Embryonic facial prominence (tissue), 1 donor: ENCODE measurements around the gene MIER2.
"Not testable (repeated sequence)": the region's sequence is repeated elsewhere in the genome, so short reads cannot be mapped to it uniquely, and the experiment has no call there.

Experiments
- DNase-seq: peaks from one replicate; pipeline ENCODE4 v3.0.0-alpha.2; 2016; ENCODE audit errors: extremely low spot score

The MIER2 gene

GRCh38 chr19:344625-345319, at the start of gene MIER2:
Gene MIER2 (minus strand): TSS chr19:344796. CDS start chr19:344782, 14 bp downstream.
- no peak for DNase-seq

DNA sequence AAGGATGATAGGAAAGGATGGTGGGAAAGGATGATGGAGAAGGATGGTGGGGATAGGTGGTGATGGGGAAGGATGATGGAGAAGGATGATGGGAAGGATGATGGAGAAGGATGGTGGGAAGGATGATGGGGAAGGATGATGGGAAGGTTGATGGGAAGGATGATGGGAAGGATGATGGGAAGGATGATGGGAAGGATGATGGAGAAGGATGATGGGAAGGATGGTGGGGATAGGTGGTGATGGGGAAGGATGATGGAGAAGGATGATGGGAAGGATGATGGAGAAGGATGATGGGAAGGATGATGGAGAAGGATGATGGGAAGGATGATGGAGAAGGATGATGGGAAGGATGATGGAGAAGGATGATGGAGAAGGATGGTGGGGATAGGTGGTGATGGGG, 49.0 kb upstream of the MIER2 start:
- DNase-seq: not testable (repeated sequence)

GRCh38 chr19:392375-392970, 47.9 kb upstream of the MIER2 start:
- DNase-seq: no peak

DNA sequence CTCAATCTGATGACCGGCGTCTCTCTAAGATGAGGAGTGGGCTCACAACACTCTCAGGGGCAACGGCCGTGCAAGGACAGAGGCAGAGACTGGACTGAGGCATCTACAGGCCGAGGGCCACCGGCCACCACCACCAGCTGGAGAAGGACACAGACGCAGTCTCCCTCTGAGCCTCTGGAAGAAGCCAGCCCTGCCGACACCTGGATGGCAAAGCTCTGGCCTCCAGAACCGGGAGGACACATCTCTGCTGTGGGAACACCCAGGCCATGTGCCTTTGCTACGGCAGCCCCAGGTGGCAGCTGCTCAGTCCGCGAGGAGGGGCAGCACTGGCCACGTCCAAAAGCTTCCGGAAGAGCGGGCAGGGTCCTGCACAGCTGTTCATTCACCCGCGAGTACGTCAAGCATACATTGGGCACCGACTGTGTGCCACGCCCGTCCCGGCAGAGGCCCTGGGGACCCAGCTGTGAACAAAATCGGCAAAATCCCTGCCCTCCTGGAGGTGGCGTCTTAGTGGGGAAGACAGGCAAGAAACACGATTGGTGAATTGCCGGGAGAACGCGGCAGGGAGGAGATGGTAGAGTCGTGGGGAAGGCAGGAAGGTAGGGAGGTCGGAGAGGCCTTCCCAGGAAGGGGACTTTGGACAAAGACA, 47.3 kb upstream of the MIER2 start:
- no peak for DNase-seq

DNA sequence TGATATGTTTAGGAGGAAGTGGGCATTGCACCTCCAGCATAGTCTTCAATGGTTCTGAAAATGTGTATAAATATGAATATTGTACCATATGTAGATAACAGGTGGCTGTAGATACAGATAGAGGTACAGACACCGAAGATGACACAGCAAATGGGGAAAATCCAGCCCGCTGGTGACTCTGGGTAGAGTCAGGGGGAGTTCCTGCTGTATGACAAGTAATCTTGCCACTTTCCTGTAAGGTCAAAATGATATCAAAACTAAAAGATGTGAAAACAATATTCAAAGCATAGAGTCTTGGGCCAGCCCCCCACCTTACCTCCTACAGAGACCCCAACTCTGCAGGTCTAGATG, 46.6 kb upstream of the MIER2 start:
- no peak for DNase-seq

GRCh38 chr19:390386-391206, 46.0 kb upstream of the MIER2 start:
- DNase-seq: no peak

DNA sequence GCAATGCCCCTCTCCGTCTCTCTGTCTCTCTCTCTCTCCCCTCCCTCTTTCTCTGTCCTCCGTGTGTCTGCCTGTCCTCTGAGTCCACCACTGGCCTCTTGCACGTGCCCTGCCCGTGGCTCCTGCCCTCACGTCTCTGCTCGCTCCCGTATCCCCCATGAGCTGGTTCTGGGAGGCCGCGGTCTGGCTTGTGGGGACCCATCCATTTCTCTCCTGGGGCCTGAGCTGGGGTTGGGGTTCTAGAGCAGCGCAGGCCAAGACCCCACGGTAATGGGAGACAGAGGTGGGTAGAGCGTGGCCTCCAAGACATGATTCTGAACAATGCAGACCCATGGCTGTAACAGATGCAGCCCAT, 45.3 kb upstream of the MIER2 start:
- DNase-seq: no peak

GRCh38 chr19:389255-389934, 44.8 kb upstream of the MIER2 start:
- DNase-seq: no peak

DNA sequence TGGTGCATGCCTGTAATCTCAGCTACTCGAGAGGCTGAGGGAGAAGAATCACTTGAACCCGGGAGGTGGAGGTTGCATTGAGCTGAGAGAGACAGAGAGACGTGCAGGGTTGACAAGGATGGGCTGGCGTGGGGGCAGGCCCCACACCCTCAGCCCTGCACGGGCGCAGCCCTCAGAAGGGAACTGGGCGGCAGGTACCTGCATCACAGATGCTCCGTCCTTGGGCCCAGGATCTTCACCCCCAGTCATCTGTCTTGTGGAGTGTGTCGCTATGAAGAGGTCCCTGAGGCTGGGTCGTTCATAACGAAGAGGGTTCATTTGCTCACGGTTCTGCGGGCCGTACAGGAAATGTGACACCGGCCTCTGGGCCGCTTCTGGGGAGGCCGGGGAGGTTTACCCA, 44.1 kb upstream of the MIER2 start:
- no peak for DNase-seq

DNA sequence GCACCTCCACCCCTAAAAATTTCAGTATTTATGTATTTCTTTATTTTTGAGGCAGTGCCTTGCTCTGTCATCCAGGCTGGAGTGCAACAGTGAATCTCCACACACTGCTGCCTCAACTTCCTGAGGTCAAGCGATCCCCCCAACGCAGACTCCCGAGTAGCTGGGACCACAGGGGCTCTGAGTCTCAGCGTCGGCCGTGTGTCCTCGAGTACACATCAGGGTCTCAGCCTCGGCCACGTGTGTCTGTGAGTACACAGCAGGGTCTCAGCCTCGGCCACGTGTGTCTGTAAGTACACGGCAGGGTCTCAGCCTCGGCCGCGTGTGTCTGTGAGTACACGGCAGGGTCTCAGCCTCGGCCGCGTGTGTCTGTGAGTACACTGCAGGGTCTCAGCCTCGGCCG, 43.2 kb upstream of the MIER2 start:
- DNase-seq: no peak

GRCh38 chr19:386632-387301, 42.2 kb upstream of the MIER2 start:
- not testable (repeated sequence) for DNase-seq

DNA sequence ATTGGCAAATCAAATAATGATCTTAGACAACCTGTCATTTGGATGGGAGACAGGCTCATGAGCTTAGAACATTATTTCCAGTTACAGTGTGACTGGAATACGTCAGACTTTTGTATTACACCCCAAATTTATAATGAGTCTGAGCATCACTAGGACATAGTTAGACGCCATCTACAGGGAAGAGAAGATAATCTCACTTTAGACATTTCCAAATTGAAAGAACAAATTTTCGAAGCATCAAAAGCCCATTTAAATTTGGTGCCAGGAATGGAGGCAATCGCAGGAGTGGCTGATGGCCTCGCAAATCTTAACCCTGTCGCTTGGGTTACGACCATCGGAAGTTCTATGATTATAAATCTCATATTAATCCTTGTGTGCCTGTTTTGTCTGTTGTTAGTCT, 41.6 kb upstream of the MIER2 start:
- not testable (repeated sequence) for DNase-seq

GRCh38 chr19:384799-385169, 40.2 kb upstream of the MIER2 start:
- DNase-seq: no peak

- DNase-seq: no peak
These were observed 39.6 kb upstream of the MIER2 start for GRCh38 chr19:383922-384798.

DNA sequence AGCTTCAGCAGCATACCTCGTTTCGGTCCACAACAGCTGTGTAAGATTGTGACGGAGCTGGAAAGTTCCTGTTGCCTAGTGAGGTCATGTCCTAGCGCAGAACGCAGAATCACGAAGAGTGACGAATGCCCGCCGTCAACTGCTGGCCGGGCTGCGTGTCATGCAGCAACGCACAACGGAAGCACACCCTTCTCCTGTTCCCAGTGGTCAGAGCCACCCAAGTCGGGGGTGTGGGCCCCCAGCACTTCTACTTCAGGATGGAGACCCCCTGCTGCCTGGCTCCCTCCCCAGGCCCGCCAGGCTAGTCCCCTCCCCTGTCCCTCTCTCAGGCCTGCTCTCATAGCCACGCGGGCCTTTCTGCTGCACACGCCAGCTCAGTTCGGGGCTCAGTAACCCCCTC, 38.4 kb upstream of the MIER2 start:
- DNase-seq: no peak

- not testable (repeated sequence) for DNase-seq
These were observed 38.0 kb upstream of the MIER2 start for GRCh38 chr19:382578-382977.

GRCh38 chr19:381901-382300, 37.3 kb upstream of the MIER2 start:
- DNase-seq: not testable (repeated sequence)

DNA sequence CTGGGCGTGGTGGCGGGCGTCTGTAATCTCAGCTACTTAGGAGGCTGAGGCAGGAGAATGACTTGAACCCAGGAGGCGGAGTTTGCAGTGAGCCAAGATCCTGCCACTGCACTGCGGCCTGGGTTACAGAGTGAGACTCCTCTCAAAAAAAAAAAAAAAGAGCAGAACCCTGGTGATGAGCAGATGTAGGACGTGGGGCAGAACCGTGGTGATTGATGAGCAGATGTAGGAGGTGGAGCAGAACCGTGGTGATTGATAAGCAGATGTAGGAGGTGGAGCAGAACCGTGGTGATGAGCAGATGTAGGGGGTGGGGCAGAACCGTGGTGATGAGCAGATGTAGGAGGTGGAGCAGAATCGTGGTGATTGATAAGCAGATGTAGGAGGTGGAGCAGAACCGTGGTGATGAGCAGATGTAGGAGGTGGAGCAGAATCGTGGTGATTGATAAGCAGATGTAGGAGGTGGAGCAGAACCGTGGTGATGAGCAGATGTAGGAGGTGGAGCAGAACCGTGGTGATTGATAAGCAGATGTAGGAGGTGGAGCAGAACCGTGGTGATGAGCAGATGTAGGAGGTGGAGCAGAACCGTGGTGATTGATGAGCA, 36.1 kb upstream of the MIER2 start:
- not testable (repeated sequence) for DNase-seq

DNA sequence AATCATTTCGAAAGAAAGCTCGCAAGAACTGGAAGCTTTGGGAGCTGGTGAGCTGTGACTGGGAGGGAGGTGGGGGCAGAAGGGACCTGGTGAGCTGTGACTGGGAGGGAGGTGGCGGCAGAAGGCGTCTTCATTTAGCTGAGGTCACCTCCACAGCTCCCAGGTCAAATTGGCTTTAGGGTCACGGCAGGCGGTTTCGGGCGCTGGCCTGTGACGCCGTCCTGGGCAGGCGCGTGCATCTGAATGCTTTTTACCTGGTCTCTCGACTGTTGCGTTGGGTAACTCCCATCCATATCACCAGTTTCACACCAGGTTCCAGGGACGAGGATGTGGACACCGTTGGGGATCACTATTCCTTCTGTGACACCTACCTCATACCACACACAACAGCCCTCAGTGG, 35.2 kb upstream of the MIER2 start:
- no peak for DNase-seq

DNA sequence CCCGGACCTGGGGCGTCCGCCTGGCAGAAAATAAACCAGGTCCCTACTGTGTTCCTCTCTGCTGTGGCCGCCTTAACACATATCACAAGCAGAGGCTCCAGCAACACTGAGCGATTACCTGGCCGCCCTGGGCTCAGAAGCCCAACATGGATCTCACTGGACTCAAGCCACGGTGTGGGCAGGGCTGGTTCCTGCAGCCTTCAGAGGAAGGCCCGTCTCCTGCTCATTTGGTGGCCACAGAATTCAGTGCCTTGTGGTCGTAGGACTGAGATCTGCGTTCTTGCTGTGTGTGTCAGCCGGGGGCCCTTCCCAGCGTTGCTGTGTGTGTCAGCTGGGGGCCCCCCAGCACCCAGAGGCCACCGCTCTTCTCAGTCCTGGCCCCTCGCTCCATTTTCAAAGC, 34.1 kb upstream of the MIER2 start:
- no peak for DNase-seq
